Sigmoid colon (tissue), 7 donors: ENCODE data around the gene POT1. TPM values are rescaled to one million over a fixed set of nuclear protein-coding genes. Genes with fewer than 3 reads are reported as not detected.
A peak's percentile ranks its signal among the peaks of the same experiment; 100 is the strongest.

Source experiments
- DNase-seq: peaks from one replicate; pipeline ENCODE4 v3.0.0-alpha.2; 2019
- H3K27ac ChIP-seq, 4 donors: fragments of 200-600 bp; sonication (generic); one replicate each; pipeline ENCODE4 v1.5.1; 2016 to 2019; ENCODE audit warnings: mild to moderate bottlenecking in 1 of 4
- H3K27me3 ChIP-seq, 3 donors: fragments of 200-600 bp; sonication (generic); one replicate each; pipeline ENCODE4 v1.5.1; 2019; ENCODE audit warnings: mild to moderate bottlenecking in 1 of 3
- H3K36me3 ChIP-seq, 4 donors: fragments of 200-600 bp; sonication (generic); one replicate each; pipeline ENCODE4 v1.5.1; 2016 to 2019
- H3K4me1 ChIP-seq, 4 donors: fragments of 200-600 bp; sonication (generic); one replicate each; pipeline ENCODE4 v1.5.1; 2017 to 2019
- H3K4me3 ChIP-seq, 4 donors: fragments of 200-600 bp; sonication (generic); one replicate each; pipeline ENCODE4 v1.5.1; 2017 to 2019; ENCODE audit warnings: mild to moderate bottlenecking in 2 of 4, moderate library complexity in 1 of 4
- H3K9me3 ChIP-seq, 4 donors: fragments of 200-600 bp in 3 of 4; sonication (generic) in 3 of 4; one replicate each; pipeline versions ENCODE4 v1.5.1 to v1.6.1; 2013 to 2019
- EP300 ChIP-seq, 4 donors: sonication (generic); formaldehyde crosslinking; IDR thresholded peaks; one replicate each; pipeline ENCODE4 v1.6.1; 2017; ENCODE audit warnings: antibody characterized with exemption in 4 of 4
- POLR2A ChIP-seq, 2 donors: fragments of 450-650 bp; IDR thresholded peaks; one replicate each; pipeline ENCODE4 v1.6.1; 2016; ENCODE audit warnings: antibody characterized with exemption in 2 of 2, mild to moderate bottlenecking in 2 of 2, moderate library complexity in 2 of 2
- POLR2AphosphoS5 ChIP-seq, 4 donors: sonication (generic); formaldehyde crosslinking; IDR thresholded peaks; one replicate each; pipeline ENCODE4 v1.6.1; 2017; ENCODE audit warnings: antibody characterized with exemption in 4 of 4
- WGBS, 2 donors: extraction: QIAGEN DNeasy Blood & Tissue Kit; methylation state at CpG; one replicate each; pipeline ENCODE4 v1.1.7; 2013; 5-methylcytosine and 5-hydroxymethylcytosine counted together
- intact Hi-C: fragments of 100-400 bp; cut with DNase I; formaldehyde crosslinking; loops from one replicate; pipeline ENCODE4 v1.15.1; 2023
- polyA plus RNA-seq, 3 donors: library from polyadenylated mRNA; stranded (reverse); fragments of 200-250 nt; gene quantifications; one replicate each; pipeline ENCODE4 v1.2.3, GENCODE V29; 2013
- total RNA-seq, 4 donors: library from RNA; depleted of rRNA; stranded (reverse); fragments of >200 nt; gene quantifications; one replicate each; pipeline ENCODE4 v1.1.0, GENCODE V29; 2016
- TF ChIP-seq, protein P1 (sequence below), 4 experiments: fragments of 450-650 bp in 3 of 4; fragments of 200-600 bp in 1 of 4; IDR thresholded peaks; one replicate each; pipeline ENCODE4 v1.5.1; 2016 to 2019; ENCODE audit warnings: antibody characterized with exemption in 4 of 4, mild to moderate bottlenecking in 3 of 4, moderate library complexity in 2 of 4
- donor health status: healthy with polysubstance abuse.
- donor health status: Bipolar disorder and iron deficiency.
- donor health status: healthy.

The POT1 gene
- total and polyA plus RNA-seq, 7 donors = 3.6 to 26.2 (median 18.9) TPM

DNA sequence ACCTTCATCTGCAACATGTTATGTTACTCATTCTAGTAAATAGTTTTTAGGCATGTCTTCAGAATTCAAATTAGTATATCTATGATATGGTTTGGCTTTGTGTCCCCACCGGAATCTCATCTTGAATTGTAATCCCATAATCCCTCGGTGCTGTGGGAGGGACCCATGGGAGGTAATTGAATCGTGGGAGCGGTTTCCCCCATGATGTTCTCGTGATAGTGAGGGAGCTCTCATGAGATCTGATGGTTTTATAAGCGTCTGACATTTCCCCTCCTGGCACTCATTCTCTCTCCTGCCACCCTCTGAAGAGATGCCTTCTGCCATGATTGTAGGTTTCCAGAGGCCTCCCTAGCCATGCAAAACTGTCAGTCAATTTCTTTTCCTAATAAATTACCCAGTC is 143.6 kb downstream of the POT1 start:
- no peak for DNase-seq
- TF ChIP-seq POLR2A (IDR thresholded peaks at IDR 0.05) = no peak
- TF ChIP-seq EP300 (IDR thresholded peaks at IDR 0.05) = no peak
- TF ChIP-seq POLR2AphosphoS5 (IDR thresholded peaks at IDR 0.05) = no peak
- TF ChIP-seq, protein P1, sequence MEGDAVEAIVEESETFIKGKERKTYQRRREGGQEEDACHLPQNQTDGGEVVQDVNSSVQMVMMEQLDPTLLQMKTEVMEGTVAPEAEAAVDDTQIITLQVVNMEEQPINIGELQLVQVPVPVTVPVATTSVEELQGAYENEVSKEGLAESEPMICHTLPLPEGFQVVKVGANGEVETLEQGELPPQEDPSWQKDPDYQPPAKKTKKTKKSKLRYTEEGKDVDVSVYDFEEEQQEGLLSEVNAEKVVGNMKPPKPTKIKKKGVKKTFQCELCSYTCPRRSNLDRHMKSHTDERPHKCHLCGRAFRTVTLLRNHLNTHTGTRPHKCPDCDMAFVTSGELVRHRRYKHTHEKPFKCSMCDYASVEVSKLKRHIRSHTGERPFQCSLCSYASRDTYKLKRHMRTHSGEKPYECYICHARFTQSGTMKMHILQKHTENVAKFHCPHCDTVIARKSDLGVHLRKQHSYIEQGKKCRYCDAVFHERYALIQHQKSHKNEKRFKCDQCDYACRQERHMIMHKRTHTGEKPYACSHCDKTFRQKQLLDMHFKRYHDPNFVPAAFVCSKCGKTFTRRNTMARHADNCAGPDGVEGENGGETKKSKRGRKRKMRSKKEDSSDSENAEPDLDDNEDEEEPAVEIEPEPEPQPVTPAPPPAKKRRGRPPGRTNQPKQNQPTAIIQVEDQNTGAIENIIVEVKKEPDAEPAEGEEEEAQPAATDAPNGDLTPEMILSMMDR (IDR thresholded peaks at IDR 0.05) = no peak
- Histone ChIP-seq H3K4me3 (no peak overlapping the region), H3K27me3 (no peaks in the 10 kb centered on the region), H3K4me1 (no peaks in the 10 kb centered on the region), H3K27ac (no peak overlapping the region), H3K9me3 (no peaks in the 10 kb centered on the region), H3K36me3 (no peaks in the 10 kb centered on the region)
- WGBS, 2 donors = 54 to 77% methylated on average over 6 of the region's 6 CpGs
- intact Hi-C loops = loop anchor here (10.0 kb wide), 1 partner anchor 631 kb away; no protein-coding TSS in a partner anchor

DNA sequence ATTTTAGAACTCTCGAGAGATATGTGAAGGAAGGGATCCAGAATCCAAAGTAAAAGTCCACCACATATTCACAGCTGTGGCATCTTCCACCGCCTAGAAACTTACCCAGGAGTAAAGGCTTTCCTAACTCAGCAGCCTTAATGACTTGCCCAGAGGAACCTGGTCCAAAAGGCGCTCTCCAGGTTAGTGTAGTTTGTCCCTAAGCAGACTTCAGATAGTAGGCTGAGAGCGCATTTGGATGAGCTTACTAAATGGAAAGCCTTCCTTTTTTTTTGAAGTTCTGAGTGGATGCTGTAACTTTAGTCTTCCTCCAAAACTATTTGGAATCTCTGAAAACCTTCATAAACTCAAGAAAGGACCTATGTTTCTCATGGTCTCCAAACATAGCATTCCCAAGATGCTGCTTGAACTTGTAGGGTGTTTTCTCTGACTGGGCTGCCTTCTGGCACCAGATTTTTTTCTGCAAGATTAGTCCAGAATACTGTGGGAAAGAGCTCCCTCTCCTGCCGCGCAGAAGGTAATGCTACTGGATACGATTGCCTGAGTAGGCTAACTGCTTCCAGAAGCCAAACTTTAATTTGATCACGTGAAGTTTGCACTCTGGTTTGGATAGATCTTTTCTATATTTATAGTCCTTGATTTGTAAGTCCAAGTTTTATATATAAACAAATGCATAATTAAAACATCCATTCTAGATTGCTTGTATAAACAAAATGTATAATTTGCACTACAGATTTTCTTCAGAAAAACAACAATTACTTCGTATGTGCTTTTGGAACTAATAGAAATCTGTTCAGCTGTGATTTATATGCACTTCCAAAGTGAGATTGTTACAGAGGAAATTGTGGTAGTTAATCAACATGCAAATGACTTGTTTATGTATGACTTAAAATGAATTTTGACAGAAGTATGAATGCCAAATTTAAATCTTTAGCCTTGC is 144.5 kb downstream of the POT1 start:
- no peaks in the 10 kb centered on the region for H3K27me3 ChIP-seq
- no peaks in the 10 kb centered on the region for H3K36me3 ChIP-seq
- TF ChIP-seq, protein P1 (IDR thresholded peaks at IDR 0.05) = peak in 3 of 4 experiments; percentile 50 to 69 (median 55)
- no peak for TF ChIP-seq EP300 (IDR thresholded peaks at IDR 0.05)
- H3K4me1 ChIP-seq = no peaks in the 10 kb centered on the region
- H3K27ac ChIP-seq = no peak overlapping the region
- WGBS, 2 donors = 43 to 46% methylated on average over 9 of the region's 9 CpGs
- H3K4me3 ChIP-seq = no peak overlapping the region
- intact Hi-C loops = loop anchor here (10.0 kb wide), 1 partner anchor 630 kb away; no protein-coding TSS in a partner anchor
- H3K9me3 ChIP-seq = no peaks in the 10 kb centered on the region
- DNase-seq = no peak

DNA sequence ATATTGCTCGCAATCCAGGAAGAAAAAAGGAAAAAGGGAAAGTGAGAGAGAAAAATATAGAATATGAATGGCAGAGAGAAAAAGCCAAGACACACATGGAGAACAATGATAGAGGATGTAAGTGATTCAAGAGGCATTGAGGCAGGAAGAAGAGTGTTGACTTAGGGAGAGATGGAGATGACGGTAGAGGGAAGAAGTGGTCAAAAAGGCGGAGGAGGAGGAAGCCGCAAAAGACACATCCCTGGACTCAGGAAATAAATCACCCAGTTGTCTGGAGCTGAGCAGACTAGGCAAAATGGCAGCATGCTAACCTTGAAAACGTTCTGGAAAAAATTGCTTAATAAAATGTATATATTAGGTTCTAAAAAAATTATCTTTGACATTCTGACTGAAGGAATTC is 146.4 kb downstream of the POT1 start:
- Histone ChIP-seq H3K27ac (no peak overlapping the region), H3K9me3 (no peaks in the 10 kb centered on the region), H3K4me1 (no peaks in the 10 kb centered on the region), H3K4me3 (no peak overlapping the region), H3K36me3 (no peaks in the 10 kb centered on the region), H3K27me3 (no peaks in the 10 kb centered on the region)
- WGBS, 2 donors = 83 to 86% methylated on average over 5 of the region's 5 CpGs
- no peak for DNase-seq
- no peak for TF ChIP-seq EP300 (IDR thresholded peaks at IDR 0.05)
- TF ChIP-seq POLR2AphosphoS5 (IDR thresholded peaks at IDR 0.05) = no peak
- TF ChIP-seq, protein P1 (IDR thresholded peaks at IDR 0.05) = no peak
- no peak for TF ChIP-seq POLR2A (IDR thresholded peaks at IDR 0.05)
- intact Hi-C loops = loop anchor here (10.0 kb wide), 1 partner anchor 628 kb away; no protein-coding TSS in a partner anchor

DNA sequence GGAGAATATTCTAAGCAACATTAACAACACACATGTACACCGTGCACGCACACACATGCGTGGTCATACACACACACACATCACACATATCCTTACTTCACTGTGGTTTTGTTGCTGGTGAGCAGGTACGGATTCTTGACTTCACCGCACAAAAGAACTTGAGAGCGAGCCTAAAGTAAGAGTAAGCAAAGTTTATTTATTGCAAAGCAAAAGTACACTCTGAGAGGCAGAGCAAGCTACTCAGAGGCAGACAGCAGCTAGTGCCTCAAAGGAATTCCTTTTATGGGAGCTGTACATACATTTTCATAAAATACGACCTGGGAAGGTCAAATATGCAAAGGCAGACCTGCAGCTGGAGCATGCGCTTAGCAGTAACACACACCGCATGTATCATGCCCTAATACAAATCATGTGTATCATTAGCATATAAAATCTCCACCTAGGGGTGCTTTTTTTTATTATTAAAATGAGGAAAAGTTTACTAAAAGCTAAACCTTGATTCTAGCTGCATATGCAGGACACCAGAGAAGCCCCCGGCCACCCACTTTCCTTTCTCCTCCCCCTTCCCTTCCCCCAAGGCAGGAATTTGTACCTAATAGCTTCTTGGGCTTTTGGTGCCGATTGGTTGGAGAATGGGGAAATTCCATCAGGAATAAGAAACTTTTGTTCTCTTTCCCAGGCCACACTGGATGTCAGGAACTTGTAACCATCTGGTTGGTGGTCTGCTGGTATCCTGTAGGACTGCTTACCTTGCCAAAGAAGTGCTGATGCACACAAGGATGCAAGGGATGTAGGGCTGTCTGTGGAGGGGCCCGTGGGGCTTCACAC is 147.5 kb downstream of the POT1 start:
- Histone ChIP-seq H3K4me3 (no peak overlapping the region), H3K9me3 (no peaks in the 10 kb centered on the region), H3K4me1 (no peaks in the 10 kb centered on the region), H3K27me3 (no peaks in the 10 kb centered on the region), H3K36me3 (no peaks in the 10 kb centered on the region), H3K27ac (no peak overlapping the region)
- 84% methylated on average over 12 of the region's 12 CpGs for WGBS, 2 donors
- DNase-seq = no peak
- intact Hi-C loops = loop anchor here (10.0 kb wide), 1 partner anchor 627 kb away; no protein-coding TSS in a partner anchor
- TF ChIP-seq, protein P1 (IDR thresholded peaks at IDR 0.05) = no peak
- TF ChIP-seq POLR2AphosphoS5 (IDR thresholded peaks at IDR 0.05) (no peak), POLR2A (IDR thresholded peaks at IDR 0.05) (no peak), EP300 (IDR thresholded peaks at IDR 0.05) (no peak)
